HG02642 (cell line): Measurements from ENCODE around the gene TRIM44.
"Not testable (repeated sequence)": the region's sequence is repeated elsewhere in the genome, so short reads cannot be mapped to it uniquely, and the experiment has no call there.

Experiments
- ATAC-seq: cut with Tn5 transposase; IDR thresholded peaks from one replicate; pipeline ENCODE4 v1.9.1; 2021; ENCODE audit warnings: mild to moderate bottlenecking; ENCODE audit not compliant: unreplicated experiment, poor library complexity

TRIM44 gene

DNA sequence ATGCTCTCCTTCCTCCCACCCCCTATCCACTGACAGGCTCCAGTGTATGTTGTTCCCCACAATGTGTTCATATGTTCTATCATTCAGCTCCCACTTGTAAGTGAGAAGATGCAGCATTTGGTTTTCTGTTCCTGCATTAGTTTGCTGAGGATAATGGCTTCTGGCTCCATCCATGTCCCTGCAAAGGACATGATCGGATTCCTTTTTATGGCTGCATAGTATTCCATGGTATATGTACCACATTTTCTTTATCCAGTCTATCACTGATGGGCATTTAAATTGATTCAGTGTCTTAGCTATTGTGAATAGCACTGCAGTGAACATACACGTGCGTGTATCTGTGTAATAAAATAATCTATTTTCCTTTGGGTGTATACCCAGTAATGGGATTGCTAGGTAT, 5.8 kb downstream of the TRIM44 start:
- not testable (repeated sequence) for ATAC-seq

DNA sequence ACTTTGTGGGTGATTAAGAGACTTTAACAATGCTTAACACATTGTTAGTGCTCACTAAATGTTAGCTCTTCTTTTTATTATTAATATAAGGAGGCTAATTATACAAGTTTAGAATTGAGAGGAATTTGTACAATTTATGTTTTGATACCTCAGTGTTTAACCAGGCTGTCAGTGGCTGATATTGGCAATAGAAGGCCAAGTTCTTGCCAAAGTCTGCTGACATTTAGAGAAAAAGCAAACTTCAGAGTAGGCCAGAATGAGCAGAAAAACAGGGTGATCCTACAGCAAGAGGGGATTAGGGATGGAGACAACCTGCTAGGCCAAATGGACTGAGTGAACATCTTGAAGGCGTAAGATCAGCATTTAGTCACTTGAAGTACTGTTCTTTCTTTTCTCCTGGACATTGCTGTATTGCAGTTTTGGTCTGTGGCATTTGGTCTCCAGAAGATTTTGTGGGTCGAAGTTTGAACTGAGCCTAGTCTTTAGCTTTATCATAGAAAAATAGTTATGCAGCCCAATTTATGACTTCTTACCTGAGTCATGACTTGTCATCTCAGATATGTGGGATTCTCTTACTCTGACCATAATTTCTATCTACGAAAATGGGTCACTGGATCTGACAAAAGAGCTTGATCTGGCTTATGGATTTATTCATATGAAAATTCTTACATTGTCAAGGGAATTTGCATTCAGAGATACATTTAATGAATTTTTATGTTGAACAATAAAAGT, 9.0 kb downstream of the TRIM44 start:
- ATAC-seq, result no peak

- ATAC-seq, result no peak
Measured at GRCh38 chr11:35672608-35673007, 10.0 kb downstream of the TRIM44 start.

DNA sequence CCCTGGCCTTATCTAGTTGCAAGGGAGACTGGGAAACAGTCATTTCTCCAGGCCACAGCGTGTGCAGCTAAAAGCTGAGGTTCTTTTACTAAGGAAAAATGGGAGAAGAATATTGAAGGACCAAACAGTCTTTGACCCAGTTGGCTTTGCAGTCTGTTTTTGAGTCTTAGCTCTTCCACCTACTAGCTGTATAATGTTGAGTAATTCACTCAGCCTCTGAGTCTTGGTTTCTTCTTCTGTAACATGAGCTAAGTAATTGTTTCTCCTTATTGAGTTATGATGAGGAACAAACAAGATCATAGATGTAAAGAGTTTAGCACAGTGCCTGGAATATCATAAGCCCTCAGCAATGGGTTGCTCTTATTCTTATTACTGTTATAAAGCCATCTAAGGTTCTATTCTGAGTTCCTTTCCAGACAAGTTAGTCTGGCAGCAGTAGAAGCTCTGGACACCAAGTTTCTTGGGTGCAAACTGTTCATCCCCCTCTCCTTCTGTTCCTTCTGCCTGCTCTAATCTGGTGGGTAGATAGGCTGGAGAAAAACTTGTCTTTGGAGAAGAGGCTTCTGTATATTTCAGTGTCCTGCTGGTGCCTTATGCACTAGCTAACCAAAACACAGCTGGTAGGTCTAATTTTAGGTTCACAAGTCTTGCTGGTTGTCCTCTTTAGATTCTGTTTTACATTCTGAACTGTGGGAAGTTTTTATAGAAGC, 13.5 kb downstream of the TRIM44 start:
- ATAC-seq, result peak; percentile 71

GRCh38 chr11:35676611-35676965, 14.0 kb downstream of the TRIM44 start:
- ATAC-seq, result no peak

DNA sequence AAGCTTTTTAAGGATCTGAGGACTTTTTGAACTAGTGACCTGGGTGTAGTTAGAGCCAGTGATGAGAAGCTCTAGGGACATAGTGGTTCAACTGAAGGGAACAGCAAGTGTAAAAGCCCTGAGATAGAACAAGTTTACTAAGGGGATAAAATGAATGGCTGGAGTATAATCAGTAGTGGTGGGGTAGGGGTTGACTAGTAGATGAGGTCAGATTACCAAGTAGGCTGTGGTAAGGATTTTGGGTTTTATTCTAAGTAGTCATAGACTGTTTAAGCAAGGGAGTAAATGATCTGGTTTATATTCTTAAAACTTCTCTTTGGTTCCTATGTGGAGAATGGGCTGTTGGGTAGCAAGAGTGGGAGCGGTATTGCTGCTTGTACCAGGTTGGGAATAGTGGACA, 15.3 kb downstream of the TRIM44 start:
- ATAC-seq, result no peak

DNA sequence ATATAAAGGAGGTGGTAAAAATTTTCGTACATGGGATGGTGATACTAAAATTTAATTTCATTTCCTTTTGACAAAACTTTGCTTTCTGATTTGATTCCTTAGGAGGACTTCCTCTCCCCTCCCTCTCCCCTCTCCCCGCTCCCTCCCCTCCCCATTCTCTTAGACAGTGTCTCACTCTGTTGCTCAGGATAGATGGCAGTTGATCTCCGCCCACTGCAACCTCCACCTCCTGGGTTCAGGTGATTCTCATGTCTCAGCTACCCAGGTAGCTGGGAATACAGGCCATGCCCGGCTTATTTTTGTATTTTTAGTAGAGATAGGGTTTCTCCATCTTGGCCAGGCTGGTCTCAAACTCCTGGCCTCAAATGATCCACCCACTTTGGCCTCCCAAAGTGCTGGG, 15.9 kb downstream of the TRIM44 start:
- ATAC-seq, result no peak

- no peak for ATAC-seq
Measured at GRCh38 chr11:35678975-35679374, 16.4 kb downstream of the TRIM44 start.

DNA sequence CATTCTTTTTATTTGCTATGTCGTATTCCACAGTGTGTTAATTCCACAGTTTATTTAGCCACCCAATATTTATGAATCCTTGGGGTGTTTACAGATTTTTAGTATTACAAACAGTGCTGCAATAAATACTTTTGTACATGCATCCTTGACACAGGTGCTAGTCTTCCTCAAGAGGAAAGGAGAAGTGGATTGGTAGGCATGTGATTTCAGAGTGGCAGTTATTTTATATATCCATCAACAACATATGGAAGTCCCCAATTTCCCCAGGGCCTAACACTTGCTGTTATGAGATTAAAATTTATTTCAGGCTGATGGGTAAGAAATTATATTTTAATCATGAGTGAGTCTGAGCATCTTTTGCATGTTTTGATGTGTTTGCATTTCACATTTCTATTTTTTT, 17.9 kb downstream of the TRIM44 start:
- no peak for ATAC-seq

GRCh38 chr11:35681163-35681767, 18.7 kb downstream of the TRIM44 start:
- peak; percentile 33 for ATAC-seq

- no peak for ATAC-seq
Measured at GRCh38 chr11:35682230-35683173, 19.9 kb downstream of the TRIM44 start.

GRCh38 chr11:35683728-35684339, 21.3 kb downstream of the TRIM44 start:
- peak; percentile 63 for ATAC-seq

GRCh38 chr11:35688023-35688422, 25.4 kb downstream of the TRIM44 start:
- no peak for ATAC-seq

DNA sequence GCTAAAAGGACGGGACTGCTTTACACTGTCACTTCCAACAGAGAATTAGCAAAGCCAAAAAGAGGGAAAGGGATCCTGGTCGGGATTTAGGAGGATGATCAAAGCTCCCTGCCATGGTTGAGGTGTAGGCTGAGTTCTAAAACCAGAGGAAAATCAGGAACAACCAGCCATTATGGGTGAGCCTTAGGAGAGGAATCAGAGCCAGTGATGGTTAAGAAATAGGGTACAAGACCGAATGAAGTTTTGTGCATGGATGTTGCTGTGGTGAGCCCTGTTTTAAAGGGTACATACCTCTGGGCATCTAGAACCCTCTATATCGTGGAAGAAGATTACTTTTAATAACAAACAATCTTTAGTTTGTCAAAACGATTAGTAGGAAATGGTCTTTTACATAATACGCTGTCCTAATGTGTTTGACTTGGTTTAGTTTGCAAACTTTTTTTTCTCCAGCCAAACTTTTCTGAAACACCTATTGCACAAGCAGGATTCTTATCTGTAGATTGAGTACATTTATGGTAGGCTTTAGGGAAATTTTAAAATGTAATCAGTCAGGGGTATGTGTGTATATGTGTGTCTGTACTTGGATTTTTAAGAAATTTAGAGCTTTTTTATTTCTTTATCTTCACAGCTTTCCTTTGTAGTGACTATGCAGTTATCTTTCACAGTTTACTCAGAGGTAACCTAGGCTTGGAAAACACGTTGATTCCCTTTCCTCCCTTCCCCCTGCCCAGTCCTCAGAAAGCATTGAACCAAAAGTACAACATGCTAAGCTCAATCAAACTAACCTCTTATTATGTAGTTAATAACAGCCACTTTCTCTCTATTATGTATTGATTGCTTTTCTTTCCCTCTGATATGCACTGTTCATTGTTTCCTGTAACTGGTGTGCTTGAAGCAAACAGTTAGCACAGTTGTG, 26.8 kb downstream of the TRIM44 start:
- ATAC-seq, result no peak

GRCh38 chr11:35702126-35702525, 39.6 kb downstream of the TRIM44 start:
- no peak for ATAC-seq

DNA sequence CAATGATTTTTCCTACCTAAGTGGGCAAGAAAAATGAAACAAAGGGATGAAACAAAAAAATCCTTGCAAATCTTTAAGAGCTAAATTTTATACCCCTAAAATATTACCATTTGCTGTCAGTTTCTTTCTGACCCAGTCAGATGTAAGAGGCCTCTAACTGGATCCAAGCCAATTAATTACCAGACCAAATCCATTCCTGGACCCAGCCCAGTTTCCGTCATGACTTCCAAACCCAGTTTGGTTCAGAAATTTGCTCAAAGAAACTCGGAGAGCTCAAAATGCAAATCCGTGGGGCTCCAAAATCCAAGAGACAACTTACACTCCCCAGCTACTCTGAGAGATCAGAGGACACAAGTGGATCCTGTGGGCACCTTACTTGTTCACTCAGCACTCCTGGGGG, 46.8 kb downstream of the TRIM44 start:
- ATAC-seq, result no peak

GRCh38 chr11:35711173-35711910, 48.8 kb downstream of the TRIM44 start:
- no peak for ATAC-seq

DNA sequence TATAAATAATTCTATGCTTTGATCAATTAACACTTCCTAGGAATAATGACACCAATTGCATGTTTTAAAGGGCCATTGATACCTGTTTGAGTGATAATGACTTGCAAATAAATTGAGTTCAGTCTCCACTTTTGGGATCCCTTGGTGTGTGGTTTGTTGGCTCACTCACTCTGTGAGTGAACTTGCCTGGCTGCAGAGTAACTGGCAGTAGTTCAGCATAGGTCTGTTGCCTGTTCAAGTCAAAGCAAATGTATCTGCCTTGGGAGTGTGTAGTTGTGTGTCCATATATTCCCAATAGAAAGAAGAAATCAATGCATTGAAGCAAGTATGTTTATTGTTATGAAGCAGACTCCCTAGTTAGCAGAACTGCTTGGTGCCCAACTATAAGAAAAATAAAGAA, 49.3 kb downstream of the TRIM44 start:
- ATAC-seq, result no peak
